ENCODE results near the gene SPG21.

Gene SPG21

DNA sequence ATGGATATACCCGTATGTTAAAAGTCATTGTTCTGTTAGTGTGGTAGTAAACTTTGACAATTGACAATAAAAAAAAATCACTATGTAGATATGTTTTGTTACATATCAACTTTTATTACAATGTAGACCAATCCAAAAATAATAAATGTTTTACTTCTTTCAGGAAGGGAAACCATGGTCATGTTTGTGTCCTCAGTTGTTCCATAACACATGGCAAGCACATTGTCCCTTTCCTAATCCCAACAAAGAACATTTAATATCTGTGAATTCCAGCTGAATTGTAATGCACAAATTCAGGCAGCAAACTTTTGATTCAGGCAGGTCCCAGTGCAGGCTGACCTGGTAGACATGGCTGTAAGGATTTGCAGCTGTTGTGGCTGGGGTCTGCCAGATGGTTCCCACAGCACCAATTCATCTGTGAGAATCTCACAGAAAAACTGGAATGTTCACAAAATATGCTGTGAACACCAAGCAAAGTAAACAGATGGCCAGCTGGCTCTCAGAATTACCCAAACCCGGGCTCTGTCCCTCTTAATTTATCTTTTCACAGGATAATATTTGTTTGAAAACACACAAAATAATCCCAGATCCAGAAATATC is 1.9 kb upstream of the SPG21 start:
- DNase-seq (ENCODE audit: low read depth in 2 of 2): no peak

GRCh38 chr15:64990168-64990470 is 405 bp upstream of the SPG21 start:
- no peak for DNase-seq (ENCODE audit: low read depth in 2 of 2)

- DNase-seq (ENCODE audit: low read depth in 2 of 2): no peak
Observed at GRCh38 chr15:64987136-64987535, 2.6 kb downstream of the SPG21 start.

DNA sequence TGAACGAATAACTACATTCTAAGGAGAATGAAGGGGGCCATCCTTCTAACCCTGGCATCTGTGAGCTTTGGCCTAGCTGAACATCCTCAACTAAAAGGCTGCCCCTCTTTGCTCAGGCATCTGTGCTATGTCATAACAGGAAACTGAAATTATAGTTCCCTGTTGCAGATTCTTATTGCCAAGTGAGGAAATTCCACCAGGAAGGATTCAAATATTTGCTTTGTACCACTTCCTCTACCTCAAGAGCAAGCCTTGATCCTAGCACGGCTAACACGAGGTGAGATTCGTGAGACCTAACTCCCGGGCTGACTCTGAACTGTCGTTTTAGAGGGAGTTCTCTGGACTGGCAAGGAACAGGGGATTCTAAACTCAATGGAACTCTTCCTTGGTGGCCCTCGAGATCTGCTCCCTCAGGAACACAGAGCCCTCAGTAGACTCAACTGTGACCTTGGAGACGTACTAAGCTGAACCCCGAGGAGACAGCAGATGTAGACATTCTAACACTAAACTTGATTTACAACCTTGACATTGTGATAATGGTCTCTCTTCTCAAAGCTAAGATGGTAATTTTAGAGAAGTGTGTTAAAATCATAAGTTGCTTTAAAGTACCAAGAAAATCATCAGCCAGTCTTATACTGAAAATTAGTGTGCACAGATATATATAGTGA is 4.2 kb downstream of the SPG21 start:
- DNase-seq (ENCODE audit: low read depth in 2 of 2): no peak

GRCh38 chr15:64982472-64982871 is 7.2 kb downstream of the SPG21 start:
- DNase-seq (ENCODE audit: low read depth in 2 of 2): no peak

GRCh38 chr15:64981812-64982431 is 7.8 kb downstream of the SPG21 start:
- DNase-seq (ENCODE audit: low read depth in 2 of 2): no peak

DNA sequence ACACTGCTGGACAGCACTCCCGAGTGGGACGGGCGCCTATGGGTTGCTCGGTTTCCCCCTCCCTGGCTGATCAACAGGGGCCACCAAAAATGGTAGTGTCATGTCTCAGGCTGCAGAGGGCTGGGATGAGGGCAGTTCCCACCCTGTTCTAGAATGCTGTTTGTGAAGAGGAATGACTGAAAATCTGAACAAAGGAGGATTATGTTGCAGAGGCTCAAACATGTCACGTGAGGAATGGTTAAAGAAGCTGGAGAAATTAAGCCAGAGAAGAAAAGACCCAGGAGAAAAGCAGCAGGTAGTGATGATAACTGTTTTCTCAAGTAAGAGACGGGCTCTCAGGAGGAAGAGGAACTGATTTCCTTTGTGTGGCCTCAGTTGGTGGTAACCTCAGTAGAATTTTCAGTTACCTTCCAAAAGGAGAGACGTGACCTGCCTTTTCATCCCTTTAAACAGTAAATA is 10.4 kb downstream of the SPG21 start:
- no peak for DNase-seq (ENCODE audit: low read depth in 2 of 2)

DNA sequence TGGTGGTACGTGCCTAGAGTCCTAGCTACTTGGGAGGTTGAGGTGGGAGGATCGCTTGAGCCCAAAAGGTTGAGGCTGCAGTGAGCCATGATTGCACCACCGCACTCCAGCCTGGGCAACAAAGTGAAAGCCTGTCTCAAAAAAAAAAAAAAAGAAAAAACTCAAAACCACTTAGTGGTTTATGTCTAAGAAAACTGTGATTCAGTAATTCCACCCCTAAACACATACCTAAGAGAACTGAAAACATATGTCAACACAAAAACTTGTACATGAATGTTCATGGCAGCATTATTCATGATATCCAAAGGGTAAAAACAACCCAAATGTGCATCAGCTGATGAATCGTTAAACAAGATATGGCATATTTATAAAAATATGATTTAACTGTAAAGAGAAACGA is 14.3 kb downstream of the SPG21 start:
- no peak for DNase-seq (ENCODE audit: low read depth in 2 of 2)

DNA sequence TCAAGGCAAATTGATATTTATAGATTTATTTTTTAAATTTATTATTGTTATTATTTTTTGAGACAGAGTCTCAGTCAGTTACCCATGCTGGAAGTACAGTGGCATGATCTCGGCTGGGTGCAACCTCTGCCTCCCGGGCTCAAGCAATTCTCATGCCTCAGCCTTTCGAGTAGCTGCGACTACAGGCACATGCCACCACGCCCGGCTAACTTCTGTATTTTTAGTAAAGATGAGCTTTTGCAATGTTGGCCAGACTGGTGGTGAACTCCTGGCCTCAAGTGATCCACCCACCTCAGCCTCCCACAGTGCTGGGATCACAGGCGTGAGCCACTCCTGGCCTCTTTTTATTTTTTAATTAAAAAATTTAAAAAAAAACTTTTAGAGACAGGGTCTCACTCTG is 19.0 kb downstream of the SPG21 start:
- DNase-seq (ENCODE audit: low read depth in 2 of 2): no peak

GRCh38 chr15:64969401-64969800 is 20.3 kb downstream of the SPG21 start:
- no peak for DNase-seq (ENCODE audit: low read depth in 2 of 2)

DNA sequence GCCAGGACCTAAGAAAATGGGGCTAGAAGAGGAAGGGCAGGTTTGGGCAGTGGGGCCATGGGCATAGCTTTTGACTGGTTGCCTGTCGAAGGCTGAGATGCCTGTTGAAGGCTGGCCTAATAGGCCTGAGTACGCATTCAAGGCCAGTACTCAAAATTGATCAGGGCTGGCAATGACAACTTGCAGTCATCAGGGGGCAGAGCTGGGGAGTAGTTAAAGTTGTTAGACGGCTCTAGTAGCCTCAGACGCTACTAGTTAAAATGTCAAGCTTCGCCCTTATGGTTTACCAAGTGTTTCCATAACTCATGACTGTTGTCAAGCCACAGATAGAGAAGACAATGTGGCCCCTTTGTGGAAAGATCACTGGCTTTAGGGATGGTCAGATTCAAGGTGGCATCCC is 28.7 kb downstream of the SPG21 start:
- DNase-seq (ENCODE audit: low read depth in 2 of 2): no peak

GRCh38 chr15:64960153-64960552 is 29.6 kb downstream of the SPG21 start:
- DNase-seq (ENCODE audit: low read depth in 2 of 2): no peak

DNA sequence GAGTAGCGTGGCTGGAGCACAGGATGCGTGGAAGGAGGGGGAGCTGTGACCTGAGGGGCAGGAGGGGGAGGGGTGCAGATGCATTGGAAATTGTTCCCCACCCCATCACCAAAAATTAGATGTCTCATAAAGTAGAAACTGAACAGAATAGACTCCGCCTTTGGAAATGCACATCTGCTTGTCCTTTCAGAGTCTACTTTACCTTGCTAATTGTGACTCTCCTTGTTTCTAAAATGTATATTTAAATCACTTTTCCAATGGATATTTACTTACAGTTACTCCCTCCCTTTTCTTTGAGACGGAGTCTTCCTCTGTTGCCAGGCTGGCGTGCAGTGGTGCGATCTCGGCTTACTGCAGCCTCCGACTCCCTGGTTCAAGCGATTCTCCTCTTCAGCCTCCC is 30.6 kb downstream of the SPG21 start:
- DNase-seq (ENCODE audit: low read depth in 2 of 2): no peak

- DNase-seq (ENCODE audit: low read depth in 2 of 2): no peak
Observed at GRCh38 chr15:64954395-64954794, 35.3 kb downstream of the SPG21 start.

DNA sequence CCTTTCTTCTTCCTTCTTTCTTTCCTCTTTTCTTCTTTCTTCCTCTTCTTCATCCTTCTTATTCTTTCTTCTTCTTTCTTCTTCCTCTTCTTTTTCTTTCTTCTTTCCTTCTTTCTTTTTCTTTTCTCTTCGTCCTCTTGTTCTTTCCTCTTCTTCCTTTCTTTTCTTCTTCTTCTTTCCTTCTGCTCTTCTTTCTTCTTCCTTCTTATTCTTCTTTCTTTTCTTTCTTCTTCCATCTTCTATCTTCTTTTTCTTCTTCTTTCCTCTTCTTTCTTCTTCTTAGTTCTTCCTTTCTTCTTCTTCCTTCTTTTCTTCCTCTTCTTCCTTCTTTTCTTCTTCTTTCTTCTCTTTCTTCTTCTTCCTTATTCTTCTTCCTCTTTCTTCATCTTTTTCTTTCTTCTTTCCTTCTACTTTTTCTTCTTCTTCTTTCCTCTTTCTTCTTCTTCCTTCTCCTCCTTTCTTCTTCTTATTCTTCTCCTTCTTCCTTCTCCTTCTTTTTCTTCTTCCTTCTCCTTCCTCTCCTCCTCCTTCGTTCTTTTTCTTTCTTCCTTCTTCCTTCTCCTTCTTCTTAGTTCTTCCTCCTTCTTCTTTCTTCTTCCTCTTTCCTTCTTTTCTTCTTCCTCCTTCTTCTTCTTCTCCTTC is 37.8 kb downstream of the SPG21 start:
- no peak for DNase-seq (ENCODE audit: low read depth in 2 of 2)

DNA sequence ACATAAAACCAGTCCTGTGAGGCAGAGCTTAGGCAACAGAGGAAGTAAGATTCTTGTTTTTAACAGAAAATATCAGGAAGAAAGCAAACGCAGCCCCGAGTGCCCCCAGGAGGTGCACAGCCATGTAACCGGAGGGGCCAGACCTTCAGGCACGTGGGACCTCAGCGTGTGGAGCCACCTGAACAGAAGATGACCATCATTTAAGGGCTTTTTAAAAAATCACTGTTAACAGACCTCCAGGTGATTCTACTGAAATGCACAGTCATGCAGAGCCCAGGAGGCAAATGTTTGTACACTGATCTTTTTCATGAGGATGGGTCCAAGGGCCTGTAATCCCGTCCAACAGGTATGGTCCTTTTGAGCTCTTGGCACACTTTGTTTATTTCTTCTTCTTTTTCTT is 38.8 kb downstream of the SPG21 start:
- no peak for DNase-seq (ENCODE audit: low read depth in 2 of 2)

GRCh38 chr15:64949383-64950186 is 40.1 kb downstream of the SPG21 start:
- DNase-seq (ENCODE audit: low read depth in 2 of 2): no peak

DNA sequence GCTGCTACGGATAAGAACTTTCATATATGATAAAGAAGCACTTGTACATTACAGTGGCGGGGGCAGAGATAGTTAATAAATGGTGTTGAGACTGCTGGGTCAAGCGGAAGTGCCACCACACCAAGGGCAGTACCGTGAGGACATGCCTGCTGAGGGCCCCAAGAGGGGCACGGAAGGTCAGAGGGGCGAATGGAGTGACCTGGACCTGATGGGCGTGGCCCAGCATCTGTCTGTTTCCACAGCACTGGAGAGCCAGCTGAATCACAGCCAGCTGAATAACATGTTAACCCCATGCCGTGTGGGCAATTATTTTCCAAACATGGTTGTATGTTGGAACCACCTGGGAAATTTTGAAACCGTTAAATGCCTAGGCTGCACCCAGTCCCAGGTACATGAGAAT is 40.8 kb downstream of the SPG21 start:
- DNase-seq (ENCODE audit: low read depth in 2 of 2): no peak

DNA sequence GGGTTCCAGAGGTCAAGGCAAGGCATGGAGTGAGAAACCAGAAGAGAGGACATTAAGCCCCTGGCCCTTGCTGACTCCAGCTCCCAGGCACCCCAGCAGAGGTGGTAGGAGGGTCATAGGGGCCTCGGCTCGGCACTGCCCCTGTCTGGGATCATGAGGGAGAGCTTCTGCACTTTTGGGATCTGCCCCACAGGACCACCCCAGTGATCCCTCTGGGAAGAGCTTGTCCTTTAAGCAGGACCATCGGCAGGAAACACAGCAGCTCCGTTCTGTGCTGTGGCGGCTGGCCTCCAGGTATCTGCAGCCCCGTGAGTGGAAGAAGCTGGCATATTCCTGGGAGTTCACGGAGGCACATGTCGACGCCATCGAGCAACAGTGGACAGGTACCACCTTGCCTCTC is 42.5 kb downstream of the SPG21 start:
- DNase-seq (ENCODE audit: low read depth in 2 of 2): no peak

- no peak for DNase-seq (ENCODE audit: low read depth in 2 of 2)
Observed at GRCh38 chr15:64944961-64945360, 44.8 kb downstream of the SPG21 start.

DNA sequence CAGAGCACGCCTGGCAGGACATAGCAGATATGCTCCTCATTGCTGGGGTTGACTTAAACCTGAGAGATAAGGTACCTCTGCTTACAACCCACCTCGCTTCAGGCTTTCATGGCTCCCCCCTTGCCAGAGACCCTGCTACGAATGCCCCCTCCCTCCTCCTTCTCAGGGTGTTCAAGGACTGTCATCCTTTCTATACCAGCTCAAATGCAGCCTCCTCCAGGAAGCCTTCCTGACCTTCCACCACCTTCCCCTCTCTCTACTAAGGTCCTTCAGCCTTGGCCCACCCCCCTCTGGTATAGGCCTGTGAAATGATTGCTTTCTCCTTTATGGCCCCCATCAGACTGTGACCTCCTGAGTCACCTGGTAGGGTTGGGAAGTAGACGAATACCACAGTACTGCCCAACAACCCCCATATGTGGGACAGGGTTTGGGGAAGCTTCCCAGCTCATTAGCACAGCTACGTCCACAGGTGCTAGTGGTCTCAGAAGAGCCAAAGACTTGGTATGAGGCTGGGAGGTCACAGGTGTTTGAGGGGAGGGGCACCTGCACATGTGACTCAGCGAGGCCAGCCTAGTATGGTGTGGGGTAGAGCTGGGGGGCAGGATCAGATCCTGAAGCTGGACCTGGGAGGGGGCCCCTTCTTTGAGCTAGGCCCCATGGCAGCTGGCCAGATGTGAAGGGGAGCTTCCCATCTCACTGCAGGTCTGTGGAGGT is 46.0 kb downstream of the SPG21 start:
- no peak for DNase-seq (ENCODE audit: low read depth in 2 of 2)

GRCh38 chr15:64942356-64942755 is 47.4 kb downstream of the SPG21 start:
- DNase-seq (ENCODE audit: low read depth in 2 of 2): no peak

Data from stimulated activated CD4-positive, alpha-beta T cell treated with anti-CD3 and anti-CD28 coated beads, Interleukin-1b, Interleukin-23, amount 100 ng/mL, for 4 hours (primary cell).